AG04450 (cell line): ENCODE data around the gene ZFAND6. TPM values are rescaled to one million over a fixed set of nuclear protein-coding genes. Genes with fewer than 3 reads are reported as not detected.

Source experiments
- CTCF ChIA-PET: fragments of 300-600, 350-600 bp; formaldehyde crosslinking; extraction: SDS; loops from one replicate; lab custom pipeline; 2022; ENCODE audit warnings: antibody characterized with exemption, inconsistent platforms; lab: Charles Lee
- POLR2A ChIA-PET: fragments of 350-600 bp; formaldehyde crosslinking; extraction: SDS; loops from one replicate; lab custom pipeline; 2021; ENCODE audit warnings: antibody characterized with exemption, inconsistent platforms; lab: Yijun Ruan, JAX
- DNase-seq: peaks from one replicate; pipeline ENCODE4 v3.0.0-alpha.2; 2011; ENCODE audit warnings: low read depth, low spot score
- H3K27ac ChIP-seq: one replicate; pipeline ENCODE4 v1.5.1; 2012; ENCODE audit warnings: low read depth, low read length, control low read depth
- H3K27me3 ChIP-seq: one replicate; pipeline ENCODE4 v1.6.0; 2012; ENCODE audit warnings: low read length; ENCODE audit not compliant: control insufficient read depth, insufficient read depth
- H3K4me3 ChIP-seq: 2 replicates; pipeline ENCODE4 v1.5.1; 2011; ENCODE audit warnings: mild to moderate bottlenecking, low read depth, low read length, control low read depth
- H3K9me3 ChIP-seq: 2 replicates; pipeline ENCODE4 v1.5.1; 2012; ENCODE audit warnings: low read length; ENCODE audit not compliant: control insufficient read depth, insufficient read depth
- polyA plus RNA-seq: library from polyadenylated mRNA; depleted of rRNA; stranded (reverse); fragments of >200 nt; gene quantifications from 2 replicates; pipeline ENCODE4 v1.2.3, GENCODE V29; 2011
- TF ChIP-seq, protein P1 (sequence below): IDR thresholded peaks from 2 replicates; pipeline ENCODE4 v1.5.1; 2011; ENCODE audit warnings: low read depth, low read length, control low read depth, inconsistent platforms

Gene ZFAND6
- polyA plus RNA-seq, 1 experiment: 166 TPM

DNA sequence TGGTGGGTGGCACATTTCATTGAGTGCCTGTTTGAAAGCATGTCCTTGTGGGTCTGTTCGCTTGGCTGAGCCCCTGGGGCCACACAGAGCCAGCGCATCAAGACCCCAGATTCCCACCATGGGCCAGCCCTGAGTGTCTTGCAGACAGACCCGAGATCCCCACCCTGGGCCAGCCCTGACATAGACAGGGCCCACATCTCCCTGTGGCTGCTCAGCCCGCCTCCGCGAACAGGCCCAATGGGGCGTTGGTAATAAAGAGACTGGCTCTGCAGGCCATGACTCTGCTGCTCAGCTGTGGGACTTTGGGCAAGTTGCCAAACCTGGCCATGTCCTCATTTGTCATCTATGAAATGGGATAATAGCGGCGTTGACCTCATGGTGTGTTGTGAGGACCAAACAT, 116.0 kb downstream of the ZFAND6 start:
- no peak overlapping the region for H3K4me3 ChIP-seq
- H3K9me3 ChIP-seq: peaks cover 20% of the 10 kb centered on the region
- no peak for DNase-seq
- ChIA-PET POLR2A (no interaction called here), CTCF (no interaction called here)
- TF ChIP-seq, protein P1, sequence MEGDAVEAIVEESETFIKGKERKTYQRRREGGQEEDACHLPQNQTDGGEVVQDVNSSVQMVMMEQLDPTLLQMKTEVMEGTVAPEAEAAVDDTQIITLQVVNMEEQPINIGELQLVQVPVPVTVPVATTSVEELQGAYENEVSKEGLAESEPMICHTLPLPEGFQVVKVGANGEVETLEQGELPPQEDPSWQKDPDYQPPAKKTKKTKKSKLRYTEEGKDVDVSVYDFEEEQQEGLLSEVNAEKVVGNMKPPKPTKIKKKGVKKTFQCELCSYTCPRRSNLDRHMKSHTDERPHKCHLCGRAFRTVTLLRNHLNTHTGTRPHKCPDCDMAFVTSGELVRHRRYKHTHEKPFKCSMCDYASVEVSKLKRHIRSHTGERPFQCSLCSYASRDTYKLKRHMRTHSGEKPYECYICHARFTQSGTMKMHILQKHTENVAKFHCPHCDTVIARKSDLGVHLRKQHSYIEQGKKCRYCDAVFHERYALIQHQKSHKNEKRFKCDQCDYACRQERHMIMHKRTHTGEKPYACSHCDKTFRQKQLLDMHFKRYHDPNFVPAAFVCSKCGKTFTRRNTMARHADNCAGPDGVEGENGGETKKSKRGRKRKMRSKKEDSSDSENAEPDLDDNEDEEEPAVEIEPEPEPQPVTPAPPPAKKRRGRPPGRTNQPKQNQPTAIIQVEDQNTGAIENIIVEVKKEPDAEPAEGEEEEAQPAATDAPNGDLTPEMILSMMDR: no peak
- H3K27me3 ChIP-seq: no peaks in the 10 kb centered on the region
- H3K27ac ChIP-seq: no peak overlapping the region

DNA sequence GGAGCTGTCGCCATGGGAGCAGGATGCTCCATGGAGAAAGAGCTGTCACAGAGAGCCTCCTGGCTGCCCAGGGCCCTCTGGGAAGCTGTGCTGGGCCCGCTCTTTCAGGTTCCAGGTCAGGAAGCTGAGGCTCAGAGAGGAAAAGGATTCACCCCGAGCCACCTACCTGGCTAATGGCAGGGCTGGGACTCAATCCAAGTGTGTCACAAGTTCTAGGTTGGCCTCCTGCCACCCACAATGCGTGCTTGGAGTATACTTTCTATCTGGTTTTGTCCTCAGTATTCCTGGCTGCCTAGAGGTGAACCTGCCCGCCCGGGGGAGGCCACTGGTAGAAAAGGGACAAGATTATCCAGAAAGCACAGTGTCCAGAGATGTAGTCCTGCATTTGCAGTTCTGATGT, 117.0 kb downstream of the ZFAND6 start:
- no peak for DNase-seq
- Histone ChIP-seq H3K9me3 (peaks cover 20% of the 10 kb centered on the region), H3K4me3 (no peak overlapping the region), H3K27ac (no peak overlapping the region), H3K27me3 (no peaks in the 10 kb centered on the region)
- ChIA-PET POLR2A (no interaction called here), CTCF (no interaction called here)
- TF ChIP-seq, protein P1: no peak

DNA sequence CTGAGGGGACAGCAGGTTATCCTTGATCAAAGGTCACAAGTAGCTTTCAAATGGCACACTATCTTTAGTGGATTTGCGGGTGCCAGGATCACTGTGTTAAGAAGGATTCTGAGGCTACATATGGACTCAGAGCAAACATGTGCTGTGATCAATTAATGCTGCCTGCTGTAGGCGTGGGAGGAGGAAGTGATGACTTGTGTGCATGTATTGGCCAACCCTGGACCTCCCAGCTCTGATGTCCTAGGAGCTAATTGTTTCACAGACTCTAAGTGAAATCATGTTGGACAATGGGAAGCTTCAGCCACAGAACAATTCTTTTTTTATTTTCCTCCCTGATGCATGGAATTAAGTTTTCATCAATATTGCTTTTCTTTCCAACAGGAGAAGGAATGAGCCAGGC, 117.7 kb downstream of the ZFAND6 start:
- TF ChIP-seq, protein P1: no peak
- POLR2A ChIA-PET: no interaction called here
- Histone ChIP-seq H3K27me3 (no peaks in the 10 kb centered on the region), H3K27ac (no peak overlapping the region), H3K9me3 (peaks cover 20% of the 10 kb centered on the region), H3K4me3 (no peak overlapping the region)
- no peak for DNase-seq
- CTCF ChIA-PET: no interaction called here

DNA sequence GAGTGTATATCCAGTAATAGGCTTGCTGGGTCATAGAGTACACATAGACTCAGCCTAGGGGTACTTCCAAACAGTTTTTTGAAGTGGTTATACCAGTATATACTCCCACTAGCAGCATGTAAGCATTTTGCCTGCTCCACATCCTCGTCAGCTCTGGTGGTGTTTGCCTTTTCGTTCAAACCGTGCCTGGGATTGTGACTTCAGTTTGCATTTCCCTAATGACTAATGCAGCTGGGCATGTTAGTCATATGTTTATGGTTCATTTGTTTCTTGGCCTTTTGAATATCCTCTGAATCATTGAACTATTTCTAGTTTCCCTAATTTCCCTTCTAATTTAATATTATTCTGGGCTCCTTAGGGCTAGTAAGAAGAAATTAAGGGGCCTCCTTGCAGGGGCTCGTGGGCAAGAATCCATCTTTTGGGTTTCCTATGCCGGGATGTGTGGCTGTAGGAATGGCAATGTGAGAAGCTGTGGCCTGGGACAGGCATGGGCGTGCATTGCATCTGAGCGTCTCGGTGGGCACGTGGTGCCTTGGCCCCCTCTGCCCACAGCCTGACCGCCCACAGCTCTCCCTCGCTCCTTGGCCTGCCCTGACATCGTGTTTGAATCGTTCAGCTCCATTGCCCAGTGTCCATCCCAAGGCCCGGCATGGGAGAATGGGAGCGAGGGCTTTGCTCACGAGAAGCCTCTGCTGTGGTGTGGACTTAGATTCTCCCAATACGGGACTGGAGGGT, 119.7 kb downstream of the ZFAND6 start:
- peaks cover 20% of the 10 kb centered on the region for H3K9me3 ChIP-seq
- peak overlapping the region; percentile 73 for H3K27ac ChIP-seq
- H3K27me3 ChIP-seq: no peaks in the 10 kb centered on the region
- no peak overlapping the region for H3K4me3 ChIP-seq
- TF ChIP-seq, protein P1: no peak
- CTCF ChIA-PET: interaction anchor here (0.6 to 1.3 kb wide), 5 partner anchors 10 to 325 kb away, joined by 3 to 4 read pairs (median 3); no protein-coding TSS in a partner anchor
- peak; percentile 85 for DNase-seq
- POLR2A ChIA-PET: interaction anchor here (0.6 to 1.4 kb wide), 2 partner anchors 19 to 116 kb away, joined by 3 to 4 read pairs; no protein-coding TSS in a partner anchor

DNA sequence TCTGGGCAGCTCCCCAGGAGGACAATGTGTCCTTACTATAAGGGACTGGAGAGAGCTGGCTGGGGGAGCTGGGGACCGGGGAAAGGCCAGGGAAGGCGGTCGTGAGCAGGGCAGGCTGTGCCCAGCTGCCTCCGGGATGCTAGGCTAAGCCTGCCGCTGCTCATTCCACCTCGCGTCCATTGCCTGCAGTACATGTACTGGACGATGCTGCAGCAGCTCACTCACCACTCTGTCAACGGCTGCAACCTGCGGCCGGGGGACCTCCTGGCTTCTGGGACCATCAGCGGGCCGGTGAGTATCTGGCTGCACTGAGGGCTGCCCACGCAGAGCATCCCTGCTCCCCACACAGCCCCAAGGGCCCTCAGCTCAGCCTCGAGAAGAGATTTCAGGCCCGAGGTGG, 120.5 kb downstream of the ZFAND6 start:
- Histone ChIP-seq H3K27me3 (no peaks in the 10 kb centered on the region), H3K9me3 (peaks cover 20% of the 10 kb centered on the region), H3K27ac (no peak overlapping the region), H3K4me3 (no peak overlapping the region)
- ChIA-PET POLR2A (interaction anchor here (1.4 kb wide), 1 partner anchor 19 kb away, joined by 4 read pairs; no protein-coding TSS in a partner anchor), CTCF (interaction anchor here (1.1 to 1.3 kb wide), 2 partner anchors 187 to 326 kb away, joined by 3 to 4 read pairs; no protein-coding TSS in a partner anchor)
- TF ChIP-seq, protein P1: no peak
- DNase-seq: no peak
